ENCODE results near the gene ADAMTSL1.

The ADAMTSL1 gene, protein sequence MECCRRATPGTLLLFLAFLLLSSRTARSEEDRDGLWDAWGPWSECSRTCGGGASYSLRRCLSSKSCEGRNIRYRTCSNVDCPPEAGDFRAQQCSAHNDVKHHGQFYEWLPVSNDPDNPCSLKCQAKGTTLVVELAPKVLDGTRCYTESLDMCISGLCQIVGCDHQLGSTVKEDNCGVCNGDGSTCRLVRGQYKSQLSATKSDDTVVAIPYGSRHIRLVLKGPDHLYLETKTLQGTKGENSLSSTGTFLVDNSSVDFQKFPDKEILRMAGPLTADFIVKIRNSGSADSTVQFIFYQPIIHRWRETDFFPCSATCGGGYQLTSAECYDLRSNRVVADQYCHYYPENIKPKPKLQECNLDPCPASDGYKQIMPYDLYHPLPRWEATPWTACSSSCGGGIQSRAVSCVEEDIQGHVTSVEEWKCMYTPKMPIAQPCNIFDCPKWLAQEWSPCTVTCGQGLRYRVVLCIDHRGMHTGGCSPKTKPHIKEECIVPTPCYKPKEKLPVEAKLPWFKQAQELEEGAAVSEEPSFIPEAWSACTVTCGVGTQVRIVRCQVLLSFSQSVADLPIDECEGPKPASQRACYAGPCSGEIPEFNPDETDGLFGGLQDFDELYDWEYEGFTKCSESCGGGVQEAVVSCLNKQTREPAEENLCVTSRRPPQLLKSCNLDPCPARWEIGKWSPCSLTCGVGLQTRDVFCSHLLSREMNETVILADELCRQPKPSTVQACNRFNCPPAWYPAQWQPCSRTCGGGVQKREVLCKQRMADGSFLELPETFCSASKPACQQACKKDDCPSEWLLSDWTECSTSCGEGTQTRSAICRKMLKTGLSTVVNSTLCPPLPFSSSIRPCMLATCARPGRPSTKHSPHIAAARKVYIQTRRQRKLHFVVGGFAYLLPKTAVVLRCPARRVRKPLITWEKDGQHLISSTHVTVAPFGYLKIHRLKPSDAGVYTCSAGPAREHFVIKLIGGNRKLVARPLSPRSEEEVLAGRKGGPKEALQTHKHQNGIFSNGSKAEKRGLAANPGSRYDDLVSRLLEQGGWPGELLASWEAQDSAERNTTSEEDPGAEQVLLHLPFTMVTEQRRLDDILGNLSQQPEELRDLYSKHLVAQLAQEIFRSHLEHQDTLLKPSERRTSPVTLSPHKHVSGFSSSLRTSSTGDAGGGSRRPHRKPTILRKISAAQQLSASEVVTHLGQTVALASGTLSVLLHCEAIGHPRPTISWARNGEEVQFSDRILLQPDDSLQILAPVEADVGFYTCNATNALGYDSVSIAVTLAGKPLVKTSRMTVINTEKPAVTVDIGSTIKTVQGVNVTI (N-terminal part only)

DNA sequence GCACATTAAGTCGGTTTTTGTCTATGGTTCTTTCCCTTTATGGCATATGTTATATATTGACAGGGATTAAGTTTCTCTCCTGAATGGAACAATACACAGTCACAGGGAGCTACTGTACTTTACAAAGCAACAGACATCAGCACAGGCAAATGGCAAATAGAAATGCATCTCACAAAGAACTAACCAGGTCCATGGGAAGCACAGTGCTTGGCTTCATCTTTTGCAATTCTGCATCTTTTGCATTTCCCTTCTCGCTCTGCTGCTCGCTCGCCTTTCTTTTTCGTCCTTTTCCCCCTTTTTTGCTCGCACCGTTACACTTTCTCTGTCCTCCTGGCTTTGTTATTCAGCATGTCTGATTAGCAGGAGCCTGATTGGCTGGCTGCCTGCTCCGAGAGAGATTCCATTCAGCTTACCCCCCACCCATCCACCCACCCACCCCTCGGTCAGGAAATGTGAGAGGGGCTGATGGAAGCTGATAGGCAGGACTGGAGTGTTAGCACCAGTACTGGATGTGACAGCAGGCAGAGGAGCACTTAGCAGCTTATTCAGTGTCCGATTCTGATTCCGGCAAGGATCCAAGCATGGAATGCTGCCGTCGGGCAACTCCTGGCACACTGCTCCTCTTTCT is at the start of gene ADAMTSL1:
Gene ADAMTSL1 (plus strand): TSS at position 502 of the 628 bp plus-strand sequence. CDS start 80 bp downstream, at position 582.
- DNase-seq (ENCODE audit: low spot score), result no peak

DNA sequence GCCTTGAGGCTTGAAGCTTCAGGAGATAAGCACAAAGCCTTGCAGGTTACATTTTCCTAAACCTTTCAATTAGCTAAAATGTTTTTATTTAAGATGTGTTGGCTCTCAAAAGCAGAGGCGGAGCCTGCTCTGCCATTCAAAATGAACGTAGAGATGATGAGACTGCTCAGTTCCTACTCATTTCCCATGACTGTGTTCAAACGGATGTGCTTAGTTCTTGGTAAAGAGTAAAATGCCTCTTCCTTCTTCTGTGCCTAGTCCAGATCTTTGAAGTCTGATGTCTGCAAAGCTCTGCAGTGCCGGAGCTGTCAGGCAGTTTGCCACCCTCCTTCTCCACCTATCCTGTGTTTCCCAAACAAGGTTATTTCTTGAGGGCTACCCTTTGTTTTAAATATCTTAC is 46.3 kb upstream of the ADAMTSL1 start:
- DNase-seq (ENCODE audit: low spot score), result no peak

DNA sequence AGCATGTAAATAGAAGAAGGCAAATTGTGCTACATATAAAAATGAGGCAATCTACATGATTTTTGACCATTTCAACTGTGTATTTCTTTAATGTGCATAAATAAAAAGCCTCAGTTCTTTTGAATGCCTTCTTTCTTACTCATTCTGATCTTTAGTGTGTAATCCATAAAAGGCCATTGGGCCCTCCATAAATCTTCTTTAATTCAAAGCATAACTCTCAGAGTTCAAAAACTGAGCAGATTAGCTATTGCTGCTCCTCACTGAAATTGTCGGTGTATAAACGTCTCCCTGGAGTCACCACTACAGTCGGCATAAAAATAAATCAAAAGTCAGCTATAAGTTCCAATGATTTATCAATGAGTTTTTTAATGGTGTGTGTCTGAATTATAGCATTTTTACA is 45.3 kb upstream of the ADAMTSL1 start:
- DNase-seq (ENCODE audit: low spot score), result no peak

DNA sequence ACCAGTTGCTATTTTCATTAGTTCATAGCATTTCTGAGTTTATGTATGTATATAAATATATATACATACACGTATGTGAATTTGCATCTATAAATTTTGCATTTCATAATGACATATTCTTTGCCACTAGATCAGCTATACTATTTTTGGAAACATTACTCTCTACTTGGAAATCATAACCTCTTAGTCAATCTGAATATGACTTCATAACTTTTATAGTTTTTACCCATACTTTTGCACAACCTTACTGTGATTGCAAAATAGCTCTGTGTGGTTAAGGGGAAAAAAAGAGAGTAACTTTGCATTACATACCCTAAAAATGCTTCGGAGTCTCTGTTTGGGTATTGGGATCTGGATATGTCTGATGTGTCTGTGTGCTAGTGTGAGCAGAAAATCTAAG is 44.9 kb upstream of the ADAMTSL1 start:
- no peak for DNase-seq (ENCODE audit: low spot score)

DNA sequence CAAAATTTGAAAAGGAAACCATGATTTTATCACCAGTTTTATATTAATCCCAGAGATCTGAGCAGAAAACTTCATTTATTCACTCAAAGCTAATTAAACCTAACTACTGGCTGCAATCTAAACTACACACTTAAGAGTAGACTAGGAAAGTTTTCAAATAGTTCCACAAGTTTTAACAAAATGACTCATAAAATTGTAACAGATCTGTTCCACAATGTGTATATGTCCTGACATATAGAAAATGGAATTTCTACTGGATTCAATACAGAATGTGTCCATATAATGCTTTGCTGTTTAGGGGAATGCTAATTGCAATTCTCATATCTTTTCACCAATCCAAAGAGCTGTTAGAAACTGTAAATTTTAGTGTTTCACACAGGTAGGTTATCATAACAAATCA is 40.3 kb upstream of the ADAMTSL1 start:
- DNase-seq (ENCODE audit: low spot score), result no peak

DNA sequence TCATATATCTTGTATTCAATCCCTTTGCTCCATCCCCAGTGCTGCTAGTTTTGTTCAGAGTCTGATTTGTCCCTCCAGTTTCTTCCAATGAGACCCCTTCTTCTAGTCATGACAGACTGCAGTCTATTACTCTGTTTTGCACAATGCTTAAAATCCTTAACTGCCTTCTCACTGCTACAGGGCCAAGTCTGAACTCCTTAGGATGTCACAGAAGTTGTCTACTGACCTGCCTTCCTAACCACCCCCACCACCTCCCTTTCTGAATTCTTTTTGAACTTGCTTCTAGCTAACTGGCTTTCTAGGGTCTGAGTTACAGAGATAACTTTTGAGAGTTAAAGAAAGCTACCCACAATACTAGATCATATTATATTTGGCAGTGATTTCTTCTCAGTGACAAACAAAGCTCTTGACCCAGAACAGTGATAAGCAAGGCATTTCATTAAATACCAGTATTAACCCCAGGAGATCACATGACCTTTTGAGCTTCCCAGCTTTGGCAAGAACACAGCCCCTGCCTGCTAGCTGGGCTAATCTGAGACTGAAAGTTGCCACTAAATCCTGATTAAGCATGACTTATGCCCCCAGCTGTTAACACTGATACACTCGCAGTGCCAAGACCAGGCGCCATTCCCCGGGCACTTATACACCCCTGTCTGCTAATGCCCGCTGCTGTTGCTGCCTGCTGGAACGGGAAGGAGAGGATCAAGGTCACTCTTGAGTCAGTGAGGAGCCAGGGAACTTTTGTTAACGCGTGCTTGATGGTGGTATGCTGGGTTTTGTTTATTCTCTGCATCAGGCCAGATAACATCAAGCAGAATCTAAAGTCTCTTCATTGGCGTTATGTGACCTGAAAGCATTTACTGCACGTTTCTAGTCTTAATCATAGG is 36.4 kb upstream of the ADAMTSL1 start:
- no peak for DNase-seq (ENCODE audit: low spot score)

DNA sequence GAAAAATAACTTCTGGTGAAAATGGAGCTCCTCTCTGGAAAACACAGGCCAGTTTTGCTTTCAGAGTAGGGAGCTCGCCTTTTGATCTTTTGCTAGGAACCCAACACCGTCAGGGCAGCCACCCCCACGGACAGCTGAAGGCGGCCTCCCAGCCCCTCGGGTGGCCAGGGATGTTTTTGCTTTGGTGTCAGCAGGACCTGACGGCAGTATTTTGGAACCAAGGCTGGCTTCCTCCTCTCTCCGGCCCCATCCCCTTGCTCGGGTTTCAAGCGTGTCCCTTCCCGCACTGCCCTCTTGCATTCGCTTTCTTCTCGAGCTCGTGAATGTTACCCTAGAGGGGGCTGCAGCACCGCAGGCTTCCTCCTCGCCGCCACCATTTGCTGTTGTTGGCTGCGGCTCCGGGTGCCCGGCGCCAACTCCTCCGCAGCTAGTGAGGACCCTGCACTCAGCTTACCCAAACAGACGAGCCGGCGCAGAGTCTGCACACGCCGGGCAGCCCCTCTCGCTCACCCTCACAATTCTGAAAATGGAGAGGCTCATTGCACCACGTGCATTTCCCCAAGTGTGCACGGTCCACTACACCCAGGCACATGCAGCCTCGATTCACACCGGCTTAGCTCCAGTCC is 35.5 kb upstream of the ADAMTSL1 start:
- DNase-seq (ENCODE audit: low spot score), result no peak

DNA sequence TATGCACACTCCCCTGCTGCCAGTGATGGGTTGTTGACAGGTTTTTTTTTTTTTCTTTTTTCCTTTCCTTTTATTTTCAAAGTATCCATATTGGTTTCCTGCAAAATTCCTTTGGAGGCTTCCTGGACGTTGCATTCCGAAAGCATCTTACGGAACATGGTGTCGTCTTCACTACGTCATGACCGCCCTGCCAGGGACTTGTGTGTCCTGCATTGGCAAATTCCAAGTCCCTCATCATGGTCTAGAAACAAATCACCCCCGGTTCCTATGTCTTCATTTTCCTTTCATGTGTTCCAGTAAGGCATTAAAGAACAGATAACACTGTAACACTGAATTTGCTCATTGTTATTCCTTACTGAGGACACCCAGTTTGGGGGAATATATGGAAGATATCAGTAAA is 35.0 kb upstream of the ADAMTSL1 start:
- DNase-seq (ENCODE audit: low spot score), result no peak

DNA sequence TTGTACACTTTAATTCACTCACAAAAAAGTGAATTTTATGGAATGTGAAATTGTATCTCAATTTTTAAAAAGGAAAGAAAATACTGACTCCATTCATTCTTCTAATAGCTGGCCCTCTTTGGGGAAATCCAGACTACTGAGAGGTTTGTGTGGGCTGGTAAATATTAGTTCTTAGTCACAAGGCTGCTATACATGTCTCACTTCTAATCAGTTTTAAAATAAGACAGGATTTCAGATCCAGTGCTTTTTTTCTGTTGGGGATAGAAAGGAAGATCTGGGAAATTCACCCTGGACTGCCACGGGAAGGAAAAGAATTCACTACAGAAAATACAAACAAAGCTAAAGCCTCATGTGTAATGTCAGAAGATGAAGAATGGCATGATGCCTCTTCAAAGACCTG is 32.7 kb upstream of the ADAMTSL1 start:
- DNase-seq (ENCODE audit: low spot score), result no peak

DNA sequence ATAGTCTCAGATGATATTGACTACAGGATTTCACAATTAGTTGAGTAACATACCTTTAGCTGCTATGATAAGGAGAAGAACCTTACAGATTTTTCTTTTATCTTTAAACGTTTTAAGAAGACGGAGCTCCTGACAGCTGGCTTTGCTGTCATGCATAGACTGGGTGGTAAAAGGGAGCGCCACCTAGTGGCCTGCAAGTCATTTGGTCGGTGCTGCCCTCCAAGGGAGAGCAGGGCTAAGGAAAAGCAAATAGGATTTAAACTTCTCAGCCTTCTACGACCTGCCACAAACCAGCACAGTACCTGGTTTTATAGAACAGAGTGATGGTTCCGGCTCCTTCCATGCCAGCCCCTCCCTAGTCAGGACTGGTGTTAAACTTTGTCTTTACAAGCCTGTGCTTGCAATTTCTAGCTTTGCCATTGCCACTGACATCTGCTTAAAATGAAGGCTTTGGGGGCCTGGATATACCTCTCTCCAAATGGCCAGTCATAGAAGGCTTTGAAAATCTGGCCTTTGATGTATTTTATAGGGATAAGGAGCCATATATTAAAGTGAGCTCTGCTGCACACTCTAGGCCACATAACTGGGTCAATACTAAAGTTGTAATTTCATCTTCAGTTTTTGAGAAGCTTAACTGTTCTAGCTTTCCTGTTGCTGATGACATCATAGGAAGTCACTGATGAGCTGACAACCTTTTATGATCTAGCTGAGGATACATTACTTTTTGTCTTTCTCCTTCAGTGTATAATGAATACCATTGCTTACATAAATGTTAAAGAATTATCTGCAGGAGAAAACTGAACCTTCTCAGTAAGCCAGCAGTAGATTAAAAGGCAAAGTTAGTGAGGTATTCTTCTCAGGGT is 31.1 kb upstream of the ADAMTSL1 start:
- peak; percentile 43 for DNase-seq (ENCODE audit: low spot score)

DNA sequence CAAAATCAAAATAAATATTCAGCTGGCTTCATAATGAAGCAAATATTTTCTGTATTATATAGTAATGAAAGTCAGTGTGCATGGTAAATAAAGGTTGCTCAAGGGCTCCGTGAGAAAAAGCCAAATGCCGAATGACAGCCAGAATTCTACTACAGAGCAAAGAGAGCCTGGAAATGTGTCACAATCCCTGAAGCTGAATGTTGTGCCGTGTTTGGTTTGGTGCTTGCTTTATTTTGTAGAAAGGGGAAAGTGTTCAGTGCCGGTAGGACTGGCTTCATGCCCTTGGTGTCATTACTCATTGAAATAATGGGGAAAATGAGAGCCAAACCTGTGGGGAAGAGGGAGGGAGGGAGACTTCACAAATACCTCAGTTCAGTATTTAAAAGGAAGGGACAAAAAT is 26.8 kb upstream of the ADAMTSL1 start:
- no peak for DNase-seq (ENCODE audit: low spot score)

DNA sequence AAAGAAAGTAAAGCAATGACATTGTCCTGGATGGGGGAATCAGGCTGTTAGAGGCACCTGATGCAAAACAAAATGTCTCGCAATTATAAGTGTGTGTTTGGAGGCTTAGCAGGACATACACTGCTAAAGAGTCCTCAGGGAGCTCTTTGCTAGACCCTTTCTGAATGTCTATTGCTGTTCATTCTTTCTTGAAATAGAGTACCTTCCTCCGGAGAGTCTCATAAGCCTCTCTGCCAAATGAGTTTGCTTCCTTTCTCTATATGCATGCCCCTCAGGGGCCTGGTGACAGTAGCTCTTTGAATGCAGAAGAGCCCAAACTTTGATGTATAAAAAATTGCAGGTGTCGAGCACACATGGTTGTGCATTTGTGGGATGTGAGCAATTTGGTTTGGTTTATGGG is 26.4 kb upstream of the ADAMTSL1 start:
- no peak for DNase-seq (ENCODE audit: low spot score)

DNA sequence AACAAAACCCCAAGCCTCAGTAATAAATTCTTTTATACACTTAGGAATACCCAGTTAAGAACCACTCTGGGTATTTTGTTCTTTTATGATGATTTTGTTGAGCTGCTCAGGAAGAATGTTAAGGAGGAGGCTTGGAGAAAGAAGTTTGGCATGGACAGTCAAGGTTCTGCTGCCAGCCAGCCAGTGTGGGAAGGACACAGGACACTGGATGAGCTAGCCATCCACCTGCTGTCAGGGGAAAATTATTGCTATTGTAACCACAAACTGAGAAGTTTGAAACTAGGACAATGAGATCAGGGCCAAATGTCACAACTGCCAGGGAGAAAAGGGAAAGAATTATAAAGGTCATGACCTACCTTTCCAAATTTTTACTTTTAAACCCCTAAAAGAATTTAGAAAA is 25.9 kb upstream of the ADAMTSL1 start:
- DNase-seq (ENCODE audit: low spot score), result no peak

DNA sequence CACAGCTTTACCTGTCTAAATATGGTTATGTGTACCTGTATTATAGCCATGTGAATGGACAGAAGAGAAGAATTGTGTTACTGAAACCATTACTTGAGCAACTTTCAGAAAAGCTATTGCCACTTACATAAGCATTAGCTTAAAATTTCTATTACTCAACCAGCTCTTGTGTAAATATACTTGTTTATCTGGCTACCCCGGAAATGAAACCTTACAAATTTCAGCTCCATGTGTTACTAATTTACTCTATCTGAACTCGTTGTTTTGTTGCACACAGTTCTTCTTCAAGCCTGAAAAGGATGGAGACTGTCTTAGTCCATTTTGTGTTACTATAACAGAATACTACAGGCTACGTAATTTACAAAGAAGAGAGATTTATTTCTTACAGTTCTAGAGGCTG is 22.5 kb upstream of the ADAMTSL1 start:
- DNase-seq (ENCODE audit: low spot score), result no peak

DNA sequence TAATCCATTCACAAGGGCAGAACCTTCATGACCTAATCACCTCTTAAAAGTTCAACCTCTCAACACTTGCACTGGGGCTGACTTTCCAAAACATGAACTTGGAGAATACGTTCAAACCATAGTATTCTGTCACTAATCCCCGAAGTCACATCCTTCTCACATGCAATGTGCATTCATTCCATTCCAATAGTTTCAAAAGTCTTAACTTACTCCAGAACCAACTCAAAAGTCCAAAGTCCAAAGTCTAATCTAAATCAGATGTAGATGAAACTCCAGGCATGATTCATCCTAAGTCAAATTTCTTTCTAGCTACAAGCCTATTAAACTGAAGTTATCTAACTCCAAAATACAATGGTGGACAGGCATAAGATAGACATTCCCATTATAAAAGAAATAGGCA is 21.7 kb upstream of the ADAMTSL1 start:
- no peak for DNase-seq (ENCODE audit: low spot score)

DNA sequence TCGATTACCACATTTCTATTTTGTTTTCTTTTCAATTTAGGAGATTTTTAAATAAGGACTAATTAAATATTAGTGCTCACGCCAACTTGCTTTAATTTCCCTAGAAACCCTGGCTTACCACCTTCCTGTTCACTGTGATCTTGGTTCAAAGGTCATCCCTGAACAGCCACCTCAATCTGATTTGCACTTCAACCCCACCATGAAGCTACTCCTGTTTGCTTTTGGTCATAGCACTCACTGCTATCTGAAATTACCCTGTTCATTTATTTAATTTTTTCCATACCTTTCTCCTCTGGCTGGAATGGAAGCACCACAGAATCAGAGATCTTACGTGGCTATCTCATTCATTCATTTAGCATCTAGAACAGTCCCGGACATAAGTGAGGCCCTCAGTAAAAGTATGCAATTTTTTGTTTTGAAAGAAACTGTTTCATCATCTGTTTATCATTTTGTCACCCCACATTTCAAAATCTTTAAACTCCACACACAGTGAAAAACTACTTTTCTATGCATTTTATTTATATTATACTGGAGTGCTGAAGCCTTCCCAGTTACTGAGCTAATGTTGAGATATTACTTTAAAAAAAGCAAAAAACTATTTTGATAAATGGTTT is 17.2 kb upstream of the ADAMTSL1 start:
- DNase-seq (ENCODE audit: low spot score), result no peak

DNA sequence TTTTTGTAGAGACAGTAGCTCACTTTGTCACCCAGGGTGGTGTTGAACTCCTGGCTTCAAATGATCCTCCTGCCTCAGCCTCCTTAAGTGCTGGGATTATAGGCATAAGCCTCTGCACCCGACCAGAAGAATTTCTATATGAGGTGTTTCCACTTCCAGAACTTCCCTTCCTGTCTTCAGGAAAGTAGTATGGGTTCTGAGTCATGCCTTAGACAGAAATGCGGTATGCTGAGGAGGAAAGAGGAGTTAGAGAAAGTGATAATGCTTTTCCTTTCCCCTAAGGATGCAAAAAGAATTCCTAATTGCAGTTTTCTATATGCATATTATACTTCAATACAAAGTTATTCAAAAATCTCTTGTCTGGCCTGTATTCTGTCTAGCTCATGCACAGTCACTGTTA is 16.4 kb upstream of the ADAMTSL1 start:
- no peak for DNase-seq (ENCODE audit: low spot score)

DNA sequence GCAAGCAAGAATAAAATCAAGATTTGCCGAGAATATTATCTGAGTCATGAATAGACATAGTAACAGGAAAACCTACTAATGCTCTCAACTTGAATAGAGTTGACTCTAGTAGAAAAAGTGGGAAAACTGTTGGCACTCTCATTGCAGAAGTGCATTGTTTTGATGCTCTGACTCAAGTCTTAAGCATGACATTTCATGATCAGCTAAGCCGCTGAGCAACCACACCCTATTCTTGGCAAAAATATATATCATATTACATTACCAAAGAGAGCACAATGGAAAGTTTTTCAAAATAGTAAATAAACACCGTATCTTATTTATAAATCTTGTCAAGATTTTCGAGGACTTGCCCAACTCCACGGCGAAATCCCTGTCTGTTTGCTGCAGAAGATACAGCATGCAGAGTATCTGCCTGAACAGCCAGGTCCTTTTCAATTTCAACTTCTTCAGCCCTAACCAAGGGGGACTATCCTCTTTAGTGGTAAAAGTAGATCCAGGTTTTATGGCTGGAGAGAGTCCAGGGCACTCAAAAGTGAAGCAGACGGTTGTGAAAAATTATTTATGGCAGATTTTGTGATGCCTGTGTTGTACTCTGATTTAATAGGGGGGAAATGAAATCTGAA is 13.9 kb upstream of the ADAMTSL1 start:
- no peak for DNase-seq (ENCODE audit: low spot score)

Measured in hematopoietic multipotent progenitor cell treated with erythropoietin and hydrocortisone succinate and interleukin-3 and kit ligand, for 15 days (in vitro differentiated cells).